CD14-positive monocyte (primary cell): ENCODE measurements around the gene PNKP. TPM values are rescaled to one million over a fixed set of nuclear protein-coding genes. Genes with fewer than 3 reads are reported as not detected.
A peak's percentile ranks its signal among the peaks of the same experiment; 100 is the strongest.

Experiments used
- DNase-seq, 3 donors: peaks; one replicate each; pipeline ENCODE4 v3.0.0-alpha.2; 2011 to 2022
- H2AFZ ChIP-seq: 2 replicates; pipeline ENCODE4 v1.6.0; 2012; ENCODE audit warnings: mild to moderate bottlenecking, low read depth, low read length, inconsistent platforms; ENCODE audit not compliant: insufficient read depth, poor library complexity, severe bottlenecking
- H3K27ac ChIP-seq, 2 donors: 1 replicate in 1 of 2; 2 replicates in 1 of 2; pipeline ENCODE4 v1.5.1; 2012 to 2013; ENCODE audit warnings: low read length in 2 of 2, control low read depth in 1 of 2, inconsistent platforms in 1 of 2, low read depth in 1 of 2, mild to moderate bottlenecking in 1 of 2
- H3K27me3 ChIP-seq, 2 donors: one replicate each; pipeline versions ENCODE4 v1.6.0 to v1.6.1; 2011 to 2013; ENCODE audit warnings: low read length in 2 of 2; ENCODE audit not compliant: control insufficient read depth in 2 of 2, insufficient read depth in 2 of 2
- H3K36me3 ChIP-seq, 2 donors: replicated peaks in 1 of 2; 1 replicate in 1 of 2; 2 replicates in 1 of 2; pipeline versions ENCODE4 v1.5.1 to v1.6.1; 2012 to 2013; ENCODE audit warnings: low read length in 2 of 2, control low read depth in 1 of 2, inconsistent platforms in 1 of 2, mild to moderate bottlenecking in 1 of 2; ENCODE audit not compliant: insufficient read depth in 2 of 2, control insufficient read depth in 1 of 2
- H3K4me1 ChIP-seq, 2 donors: 1 replicate in 1 of 2; 2 replicates in 1 of 2; pipeline versions ENCODE4 v1.5.1 to v1.6.1; 2012 to 2013; ENCODE audit warnings: low read length in 2 of 2, control low read depth in 1 of 2, inconsistent platforms in 1 of 2, mild to moderate bottlenecking in 1 of 2, moderate library complexity in 1 of 2; ENCODE audit not compliant: insufficient read depth in 2 of 2, control insufficient read depth in 1 of 2
- H3K4me2 ChIP-seq: replicated peaks from 2 replicates; pipeline ENCODE3; 2012; ENCODE audit warnings: low read length, moderate library complexity, mild to moderate bottlenecking; ENCODE audit not compliant: poor library complexity, severe bottlenecking; ENCODE audit errors: extremely low read depth
- H3K4me3 ChIP-seq, 3 experiments: fragments of 200-600 bp in 1 of 3; sonication (generic) in 1 of 3; replicated peaks in 1 of 3; 1 replicate in 2 of 3; 2 replicates in 1 of 3; pipeline ENCODE4 v1.5.1; 2011 to 2013; ENCODE audit warnings: low read length in 3 of 3, mild to moderate bottlenecking in 3 of 3, control low read depth in 2 of 3, low read depth in 2 of 3, inconsistent platforms in 1 of 3, moderate library complexity in 1 of 3
- H3K79me2 ChIP-seq: 2 replicates; pipeline ENCODE4 v1.6.0; 2012; ENCODE audit warnings: mild to moderate bottlenecking, control low read depth, inconsistent platforms, low read length, moderate library complexity; ENCODE audit not compliant: insufficient read depth
- H3K9ac ChIP-seq: 2 replicates; pipeline ENCODE4 v1.6.0; 2017; ENCODE audit warnings: low read length, mild to moderate bottlenecking; ENCODE audit not compliant: insufficient read depth, poor library complexity, severe bottlenecking
- H3K9me3 ChIP-seq, 2 donors: replicated peaks in 1 of 2; 1 replicate in 1 of 2; 2 replicates in 1 of 2; pipeline versions ENCODE4 v1.5.1 to v1.6.1; 2012 to 2013; ENCODE audit warnings: low read length in 2 of 2, control low read depth in 1 of 2; ENCODE audit not compliant: control insufficient read depth in 1 of 2, insufficient read depth in 1 of 2
- H4K20me1 ChIP-seq: 2 replicates; pipeline ENCODE4 v1.6.0; 2012; ENCODE audit warnings: mild to moderate bottlenecking, low read length, control low read depth, moderate library complexity; ENCODE audit not compliant: insufficient read depth
- H3K27ac Mint-ChIP-seq, 7 donors: one replicate each; pipeline ENCODE4 v1.8.0; 2020; ENCODE audit warnings: mild to moderate bottlenecking in 7 of 7, mixed read lengths in 7 of 7, moderate library complexity in 6 of 7, inconsistent platforms in 2 of 7
- H3K27me3 Mint-ChIP-seq, 3 donors: one replicate each; pipeline ENCODE4 v1.8.0; 2021 to 2022; ENCODE audit warnings: low read depth in 3 of 3, mild to moderate bottlenecking in 3 of 3, mixed read lengths in 3 of 3, moderate library complexity in 3 of 3, inconsistent platforms in 1 of 3
- H3K36me3 Mint-ChIP-seq, 2 donors: one replicate each; pipeline ENCODE4 v1.8.0; 2020; ENCODE audit warnings: mixed read lengths in 2 of 2, inconsistent platforms in 1 of 2, mild to moderate bottlenecking in 1 of 2
- H3K4me1 Mint-ChIP-seq: one replicate; pipeline ENCODE4 v1.8.0; 2020; ENCODE audit warnings: mild to moderate bottlenecking, mixed read lengths
- H3K4me3 Mint-ChIP-seq, 2 donors: one replicate each; pipeline ENCODE4 v1.8.0; 2020; ENCODE audit warnings: mild to moderate bottlenecking in 2 of 2, mixed read lengths in 2 of 2, moderate library complexity in 1 of 2
- H3K9me3 Mint-ChIP-seq, 7 donors: one replicate each; pipeline ENCODE4 v1.8.0; 2020 to 2022; ENCODE audit warnings: mixed read lengths in 7 of 7, mild to moderate bottlenecking in 6 of 7, moderate library complexity in 6 of 7, inconsistent platforms in 2 of 7
- WGBS: methylation state at CpG from one replicate; pipeline ENCODE4 v1.1.5; 2013; ENCODE audit warnings: missing lambda C conversion rate; ENCODE audit not compliant: insufficient coverage; 5-methylcytosine and 5-hydroxymethylcytosine counted together
- intact Hi-C, 2 donors: fragments of 100-400 bp; cut with micrococcal nuclease; formaldehyde crosslinking; loops; one replicate each; pipeline versions ENCODE4 v1.15.0 to v1.15.1; 2023
- polyA plus RNA-seq, 3 donors: library from polyadenylated mRNA; depleted of rRNA in 1 of 3; unstranded in 2 of 3; stranded (reverse) in 1 of 3; fragments of 300-500 nt in 2 of 3; fragments of >200 nt in 1 of 3; fragmentation: Illumina TruSeq in 2 of 3; gene quantifications; 1 replicate in 2 of 3; 2 replicates in 1 of 3; pipeline ENCODE4 v1.2.3, GENCODE V29; 2012 to 2021
- TF ChIP-seq, protein P1 (sequence below): fragments of 200-600 bp; IDR thresholded peaks from one replicate; pipeline ENCODE4 v1.8.0; 2022; ENCODE audit warnings: antibody characterized with exemption, mild to moderate bottlenecking

PNKP gene
- polyA plus RNA-seq, 3 donors, result 23.0 to 88.6 (median 30.2) TPM

DNA sequence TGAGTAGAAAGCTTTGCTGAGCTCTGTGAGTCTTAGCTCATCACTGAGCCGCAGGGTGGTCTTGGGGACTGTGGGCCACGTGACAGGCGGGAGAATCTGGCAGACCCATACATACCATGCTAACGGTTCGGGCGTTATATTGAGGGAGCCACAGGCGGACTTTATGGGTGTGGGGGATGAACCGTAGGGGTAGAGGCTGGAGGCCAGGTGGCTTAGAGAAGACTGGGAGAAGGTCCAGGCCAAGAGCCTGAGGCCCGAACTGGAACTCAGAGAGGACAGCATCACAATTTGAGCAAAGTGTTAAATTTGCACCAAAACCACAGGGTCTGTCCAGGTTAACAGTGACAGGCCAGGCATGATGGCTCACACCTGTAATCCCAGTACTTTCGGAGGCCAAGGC is 46.3 kb upstream of the PNKP start:
- Histone ChIP-seq H3K36me3 (peaks cover 41 to 62% of the 10 kb centered on the region in 2 donors), H3K9ac (no peak overlapping the region), H3K27ac (peak overlapping the region in 1 of 2 donors; percentile 94), H2AFZ (no peak overlapping the region), H3K4me2 (no peak overlapping the region), H3K27me3 (no peaks in the 10 kb centered on the region), H3K9me3 (no peaks in the 10 kb centered on the region), H3K4me1 (peaks cover 61 to 64% of the 10 kb centered on the region in 2 donors), H3K4me3 (no peak overlapping the region), H4K20me1 (peaks cover 25% of the 10 kb centered on the region), H3K79me2 (peaks cover 70% of the 10 kb centered on the region)
- peak overlapping the region in 6 of 7 donors; percentile 27 to 97 (median 76) for H3K27ac Mint-ChIP-seq
- H3K27me3 Mint-ChIP-seq, result peaks cover 0 to 4% (median 2%) of the 10 kb centered on the region in 3 donors
- H3K9me3 Mint-ChIP-seq, result no peaks in the 10 kb centered on the region
- DNase-seq, result no peak
- H3K4me1 Mint-ChIP-seq, result peaks cover 65% of the 10 kb centered on the region
- TF ChIP-seq, protein P1, sequence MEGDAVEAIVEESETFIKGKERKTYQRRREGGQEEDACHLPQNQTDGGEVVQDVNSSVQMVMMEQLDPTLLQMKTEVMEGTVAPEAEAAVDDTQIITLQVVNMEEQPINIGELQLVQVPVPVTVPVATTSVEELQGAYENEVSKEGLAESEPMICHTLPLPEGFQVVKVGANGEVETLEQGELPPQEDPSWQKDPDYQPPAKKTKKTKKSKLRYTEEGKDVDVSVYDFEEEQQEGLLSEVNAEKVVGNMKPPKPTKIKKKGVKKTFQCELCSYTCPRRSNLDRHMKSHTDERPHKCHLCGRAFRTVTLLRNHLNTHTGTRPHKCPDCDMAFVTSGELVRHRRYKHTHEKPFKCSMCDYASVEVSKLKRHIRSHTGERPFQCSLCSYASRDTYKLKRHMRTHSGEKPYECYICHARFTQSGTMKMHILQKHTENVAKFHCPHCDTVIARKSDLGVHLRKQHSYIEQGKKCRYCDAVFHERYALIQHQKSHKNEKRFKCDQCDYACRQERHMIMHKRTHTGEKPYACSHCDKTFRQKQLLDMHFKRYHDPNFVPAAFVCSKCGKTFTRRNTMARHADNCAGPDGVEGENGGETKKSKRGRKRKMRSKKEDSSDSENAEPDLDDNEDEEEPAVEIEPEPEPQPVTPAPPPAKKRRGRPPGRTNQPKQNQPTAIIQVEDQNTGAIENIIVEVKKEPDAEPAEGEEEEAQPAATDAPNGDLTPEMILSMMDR, result no peak
- intact Hi-C loops, result no loop called here
- 97% methylated on average over 7 of the region's 10 CpGs for WGBS
- no peak overlapping the region for H3K4me3 Mint-ChIP-seq
- peaks cover 46 to 71% of the 10 kb centered on the region in 2 donors for H3K36me3 Mint-ChIP-seq

DNA sequence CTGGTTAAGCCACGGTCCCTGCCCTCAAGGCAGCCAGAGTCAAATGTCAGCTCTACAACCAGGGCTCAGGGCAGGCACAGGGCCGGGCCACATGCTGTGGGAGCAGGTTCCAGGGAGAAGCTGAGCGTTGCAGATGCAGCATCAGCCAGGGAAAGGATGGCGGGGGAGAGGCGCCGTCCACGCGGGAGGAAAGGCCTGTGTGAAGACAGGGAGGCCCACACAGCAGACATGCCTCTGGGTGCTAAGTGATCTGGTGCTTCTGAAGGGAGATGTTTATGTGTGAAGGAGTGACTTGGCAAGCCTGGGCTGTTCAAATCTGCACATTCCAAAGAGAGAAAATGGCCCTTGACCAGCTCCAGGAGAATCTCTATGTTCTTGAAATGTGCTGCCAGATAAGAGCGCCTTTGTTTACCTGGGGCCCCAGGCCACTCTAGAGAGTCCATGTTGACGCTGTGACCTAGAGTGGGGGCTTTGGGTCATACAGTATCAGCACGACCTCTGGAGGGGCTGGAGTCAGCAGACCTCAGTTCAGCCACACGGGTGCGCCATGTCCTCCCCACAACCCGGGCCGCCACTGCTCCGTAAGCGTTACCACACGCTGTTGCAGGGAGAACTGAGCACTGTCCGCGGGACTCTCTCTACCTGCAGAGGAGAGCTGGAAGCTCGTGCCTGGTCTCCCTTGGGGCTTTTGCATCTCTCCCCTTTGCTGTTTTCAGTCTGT is 45.7 kb upstream of the PNKP start:
- Histone ChIP-seq H3K9me3 (no peaks in the 10 kb centered on the region), H2AFZ (no peak overlapping the region), H3K4me1 (peaks cover 55 to 59% of the 10 kb centered on the region in 2 donors), H3K27me3 (no peaks in the 10 kb centered on the region), H3K27ac (peak overlapping the region; percentile 94 to 97), H3K9ac (no peak overlapping the region), H3K36me3 (peaks cover 47 to 63% of the 10 kb centered on the region in 2 donors), H3K4me3 (no peak overlapping the region), H4K20me1 (peaks cover 21% of the 10 kb centered on the region), H3K79me2 (peaks cover 71% of the 10 kb centered on the region), H3K4me2 (no peak overlapping the region)
- H3K4me3 Mint-ChIP-seq, result no peak overlapping the region
- intact Hi-C loops, result no loop called here
- peaks cover 60% of the 10 kb centered on the region for H3K4me1 Mint-ChIP-seq
- peaks cover 52 to 72% of the 10 kb centered on the region in 2 donors for H3K36me3 Mint-ChIP-seq
- no peaks in the 10 kb centered on the region for H3K9me3 Mint-ChIP-seq
- no peak for DNase-seq
- TF ChIP-seq, protein P1, result no peak
- peak overlapping the region; percentile 67 to 99 (median 97) for H3K27ac Mint-ChIP-seq
- peaks cover 0 to 4% (median 2%) of the 10 kb centered on the region in 3 donors for H3K27me3 Mint-ChIP-seq
- 91% methylated on average over 16 of the region's 21 CpGs for WGBS
